Embryonic facial prominence (tissue), 1 donor: ENCODE data around the gene PADI1.

Experiments used
- DNase-seq: peaks from one replicate; pipeline ENCODE4 v3.0.0-alpha.2; 2016; ENCODE audit errors: extremely low spot score

Gene PADI1

GRCh38 chr1:17244821-17245740 is 40.2 kb downstream of the PADI1 start:
- DNase-seq, result no peak

- DNase-seq, result no peak
These were observed 40.9 kb downstream of the PADI1 start for GRCh38 chr1:17245816-17246325.

GRCh38 chr1:17246971-17247370 is 42.0 kb downstream of the PADI1 start:
- DNase-seq, result no peak

- no peak for DNase-seq
These were observed 43.9 kb downstream of the PADI1 start, which contains the start of gene PADI3 for GRCh38 chr1:17248781-17249180. Gene PADI3, plus strand, starts transcription at chr1:17249098. Its CDS starts 40 bp downstream, at chr1:17249138.

GRCh38 chr1:17250601-17251000 is 45.7 kb downstream of the PADI1 start:
- no peak for DNase-seq

- DNase-seq, result no peak
These were observed 46.3 kb downstream of the PADI1 start for GRCh38 chr1:17251246-17251645.

GRCh38 chr1:17251701-17252376 is 46.9 kb downstream of the PADI1 start:
- DNase-seq, result no peak

GRCh38 chr1:17255336-17255735 is 50.4 kb downstream of the PADI1 start:
- DNase-seq, result no peak

- DNase-seq, result no peak
These were observed 53.3 kb downstream of the PADI1 start for GRCh38 chr1:17258116-17258757.

GRCh38 chr1:17258758-17259130 is 53.8 kb downstream of the PADI1 start:
- no peak for DNase-seq

- DNase-seq, result no peak
These were observed 54.4 kb downstream of the PADI1 start for GRCh38 chr1:17259233-17259873.

GRCh38 chr1:17260264-17260663 is 55.3 kb downstream of the PADI1 start:
- DNase-seq, result no peak

GRCh38 chr1:17260738-17261137 is 55.8 kb downstream of the PADI1 start:
- DNase-seq, result no peak

- no peak for DNase-seq
These were observed 59.0 kb downstream of the PADI1 start for GRCh38 chr1:17263936-17264335.

GRCh38 chr1:17264470-17264869 is 59.5 kb downstream of the PADI1 start:
- no peak for DNase-seq

- no peak for DNase-seq
These were observed 60.2 kb downstream of the PADI1 start for GRCh38 chr1:17265162-17265561.

GRCh38 chr1:17265950-17266349 is 61.0 kb downstream of the PADI1 start:
- DNase-seq, result no peak

- DNase-seq, result no peak
These were observed 66.2 kb downstream of the PADI1 start for GRCh38 chr1:17270891-17271765.

- DNase-seq, result no peak
These were observed 67.1 kb downstream of the PADI1 start for GRCh38 chr1:17272066-17272465.

- no peak for DNase-seq
These were observed 67.7 kb downstream of the PADI1 start for GRCh38 chr1:17272646-17273045.

- DNase-seq, result no peak
These were observed 68.2 kb downstream of the PADI1 start for GRCh38 chr1:17273096-17273495.
